GM04503 (cell line): ENCODE measurements around the gene C4orf50.

ENCODE experiments used
- DNase-seq: peaks from one replicate; pipeline ENCODE4 v3.0.0-alpha.2; 2012; ENCODE audit warnings: low read depth

Gene C4orf50

GRCh38 chr4:5888222-5889001 lies 129.8 kb downstream of the C4orf50 start:
- no peak for DNase-seq

- no peak for DNase-seq
These were observed 130.6 kb downstream of the C4orf50 start for GRCh38 chr4:5887361-5888221.

- no peak for DNase-seq
These were observed 131.2 kb downstream of the C4orf50 start for GRCh38 chr4:5887011-5887360.

- no peak for DNase-seq
These were observed 132.5 kb downstream of the C4orf50 start for GRCh38 chr4:5885733-5886132.

- DNase-seq, result no peak
These were observed 133.4 kb downstream of the C4orf50 start for GRCh38 chr4:5884796-5885195.

GRCh38 chr4:5883916-5884315 lies 134.3 kb downstream of the C4orf50 start:
- DNase-seq, result no peak

- DNase-seq, result no peak
These were observed 135.3 kb downstream of the C4orf50 start for GRCh38 chr4:5882947-5883346.

GRCh38 chr4:5881340-5881739 lies 136.9 kb downstream of the C4orf50 start:
- DNase-seq, result no peak

- DNase-seq, result no peak
These were observed 139.9 kb downstream of the C4orf50 start for GRCh38 chr4:5878359-5878758.

GRCh38 chr4:5877392-5877791 lies 140.8 kb downstream of the C4orf50 start:
- no peak for DNase-seq

- DNase-seq, result peak; percentile 28
These were observed 143.3 kb downstream of the C4orf50 start for GRCh38 chr4:5874811-5875449.

- no peak for DNase-seq
These were observed 147.5 kb downstream of the C4orf50 start for GRCh38 chr4:5870701-5871100.

GRCh38 chr4:5869966-5870619 lies 148.1 kb downstream of the C4orf50 start:
- DNase-seq, result no peak

GRCh38 chr4:5867866-5868265 lies 150.4 kb downstream of the C4orf50 start:
- no peak for DNase-seq

- no peak for DNase-seq
These were observed 151.1 kb downstream of the C4orf50 start for GRCh38 chr4:5866841-5867813.

- DNase-seq, result no peak
These were observed 152.2 kb downstream of the C4orf50 start for GRCh38 chr4:5865896-5866599.

GRCh38 chr4:5863461-5864113 lies 154.6 kb downstream of the C4orf50 start:
- DNase-seq, result peak; percentile 21

GRCh38 chr4:5858020-5858769 lies 160.0 kb downstream of the C4orf50 start:
- no peak for DNase-seq

- no peak for DNase-seq
These were observed 161.0 kb downstream of the C4orf50 start for GRCh38 chr4:5857199-5857598.
